Suprapubic skin (tissue), 4 donors: Measurements from ENCODE around the gene NPSR1. TPM values are rescaled to one million over a fixed set of nuclear protein-coding genes. Genes with fewer than 3 reads are reported as not detected.

Experiments
- DNase-seq, 2 donors: peaks; one replicate each; pipeline ENCODE4 v3.0.0-alpha.2; 2019; ENCODE audit warnings: low spot score in 2 of 2
- H3K27ac ChIP-seq: fragments of 200-600 bp; sonication (generic); one replicate; pipeline ENCODE4 v1.5.1; 2019
- H3K27me3 ChIP-seq: fragments of 200-600 bp; sonication (generic); one replicate; pipeline ENCODE4 v1.5.1; 2019
- H3K36me3 ChIP-seq: fragments of 200-600 bp; sonication (generic); one replicate; pipeline ENCODE4 v1.5.1; 2019
- H3K4me1 ChIP-seq: fragments of 200-600 bp; sonication (generic); one replicate; pipeline ENCODE4 v1.5.1; 2019
- H3K4me3 ChIP-seq: fragments of 200-600 bp; sonication (generic); one replicate; pipeline ENCODE4 v1.5.1; 2019; ENCODE audit warnings: mild to moderate bottlenecking
- H3K9me3 ChIP-seq: fragments of 200-600 bp; sonication (generic); one replicate; pipeline ENCODE4 v1.5.1; 2019
- CTCF ChIP-seq, 2 donors: fragments of 200-600 bp in 1 of 2; fragments of 450-650 bp in 1 of 2; sonication (generic) in 1 of 2; IDR thresholded peaks; one replicate each; pipeline ENCODE4 v1.5.1; 2016 to 2019; ENCODE audit warnings: antibody characterized with exemption in 2 of 2, mild to moderate bottlenecking in 1 of 2, moderate library complexity in 1 of 2
- EP300 ChIP-seq: sonication (generic); formaldehyde crosslinking; IDR thresholded peaks from one replicate; pipeline ENCODE4 v1.6.1; 2017; ENCODE audit warnings: antibody characterized with exemption
- POLR2A ChIP-seq, 2 donors: fragments of 450-650 bp; IDR thresholded peaks; one replicate each; pipeline ENCODE4 v1.6.1; 2017; ENCODE audit warnings: antibody characterized with exemption in 2 of 2, mild to moderate bottlenecking in 2 of 2, moderate library complexity in 2 of 2
- POLR2AphosphoS5 ChIP-seq, 3 donors: sonication (generic); formaldehyde crosslinking; IDR thresholded peaks; one replicate each; pipeline ENCODE4 v1.6.1; 2017; ENCODE audit warnings: antibody characterized with exemption in 3 of 3
- WGBS: methylation state at CpG from one replicate; pipeline ENCODE4 v1.1.5; 2018; 5-methylcytosine and 5-hydroxymethylcytosine counted together
- total RNA-seq, 4 donors: library from RNA; depleted of rRNA; stranded (reverse); fragments of >200 nt; gene quantifications; one replicate each; pipeline ENCODE4 v1.1.0, GENCODE V29; 2016

NPSR1 gene
- total RNA-seq, 4 donors from 2014 or later, result not detected

- no peaks in the 10 kb centered on the region for H3K4me1 ChIP-seq
- H3K27ac ChIP-seq, result no peak overlapping the region
- H3K27me3 ChIP-seq, result no peaks in the 10 kb centered on the region
- H3K9me3 ChIP-seq, result no peaks in the 10 kb centered on the region
- DNase-seq, result no peak
- no peaks in the 10 kb centered on the region for H3K36me3 ChIP-seq
- no peak for TF ChIP-seq POLR2A (IDR thresholded peaks at IDR 0.05)
- no peak for TF ChIP-seq EP300
- TF ChIP-seq CTCF (IDR thresholded peaks at IDR 0.05), result peak; percentile 52 to 79
- TF ChIP-seq POLR2AphosphoS5 (IDR thresholded peaks at IDR 0.05), result no peak
- WGBS, result 60% methylated on average over 7 of the region's 7 CpGs
- H3K4me3 ChIP-seq, result no peak overlapping the region
Measured at GRCh38 chr7:34823650-34824258, 165.7 kb downstream of the NPSR1 start.

GRCh38 chr7:34825221-34825620, 167.2 kb downstream of the NPSR1 start:
- WGBS, result 80% methylated on average over 2 of the region's 2 CpGs
- Histone ChIP-seq H3K4me1 (no peaks in the 10 kb centered on the region), H3K36me3 (no peaks in the 10 kb centered on the region), H3K9me3 (no peaks in the 10 kb centered on the region), H3K27me3 (no peaks in the 10 kb centered on the region), H3K27ac (no peak overlapping the region), H3K4me3 (no peak overlapping the region)
- TF ChIP-seq EP300, result no peak
- TF ChIP-seq POLR2AphosphoS5 (IDR thresholded peaks at IDR 0.05), result no peak
- no peak for TF ChIP-seq CTCF (IDR thresholded peaks at IDR 0.05)
- no peak for DNase-seq

GRCh38 chr7:34830390-34830789, 172.4 kb downstream of the NPSR1 start:
- WGBS, result 84% methylated on average over 3 of the region's 3 CpGs
- no peaks in the 10 kb centered on the region for H3K36me3 ChIP-seq
- no peaks in the 10 kb centered on the region for H3K27me3 ChIP-seq
- H3K9me3 ChIP-seq, result no peaks in the 10 kb centered on the region
- no peaks in the 10 kb centered on the region for H3K4me1 ChIP-seq
- H3K4me3 ChIP-seq, result no peak overlapping the region
- no peak for TF ChIP-seq CTCF (IDR thresholded peaks at IDR 0.05)
- TF ChIP-seq EP300, result no peak
- TF ChIP-seq POLR2A (IDR thresholded peaks at IDR 0.05), result no peak
- no peak for TF ChIP-seq POLR2AphosphoS5 (IDR thresholded peaks at IDR 0.05)
- no peak overlapping the region for H3K27ac ChIP-seq
- DNase-seq, result no peak

GRCh38 chr7:34831436-34831835, 173.4 kb downstream of the NPSR1 start:
- 87% methylated on average over 1 of the region's 1 CpG for WGBS

GRCh38 chr7:34832020-34832419, 174.0 kb downstream of the NPSR1 start:
- Histone ChIP-seq H3K4me1 (no peaks in the 10 kb centered on the region), H3K27ac (no peak overlapping the region), H3K9me3 (no peaks in the 10 kb centered on the region), H3K4me3 (no peak overlapping the region), H3K36me3 (no peaks in the 10 kb centered on the region), H3K27me3 (no peaks in the 10 kb centered on the region)
- TF ChIP-seq EP300 (no peak), POLR2AphosphoS5 (IDR thresholded peaks at IDR 0.05) (no peak), POLR2A (IDR thresholded peaks at IDR 0.05) (no peak), CTCF (IDR thresholded peaks at IDR 0.05) (no peak)
- 96% methylated on average over 3 of the region's 3 CpGs for WGBS
- no peak for DNase-seq

More at GRCh38 chr7:34831436-34831835, 173.4 kb downstream of the NPSR1 start:
- Histone ChIP-seq H3K4me1 (no peaks in the 10 kb centered on the region), H3K9me3 (no peaks in the 10 kb centered on the region), H3K4me3 (no peak overlapping the region), H3K27me3 (no peaks in the 10 kb centered on the region), H3K27ac (no peak overlapping the region), H3K36me3 (no peaks in the 10 kb centered on the region)
- DNase-seq, result no peak
- TF ChIP-seq POLR2AphosphoS5 (IDR thresholded peaks at IDR 0.05), result no peak
